Testis (tissue), 3 donors: Measurements from ENCODE around the gene BPTF. TPM values are rescaled to one million over a fixed set of nuclear protein-coding genes. Genes with fewer than 3 reads are reported as not detected.
"Not testable (repeated sequence)": the region's sequence is repeated elsewhere in the genome, so short reads cannot be mapped to it uniquely, and the experiment has no call there.

ENCODE experiments used
- DNase-seq: peaks from one replicate; pipeline ENCODE4 v3.0.0-alpha.2; 2019
- H3K27ac ChIP-seq, 2 donors: fragments of 200-600 bp; sonication (generic); one replicate each; pipeline ENCODE4 v1.5.1; 2019
- H3K27me3 ChIP-seq: fragments of 200-600 bp; sonication (generic); one replicate; pipeline ENCODE4 v1.5.1; 2019
- H3K36me3 ChIP-seq: fragments of 200-600 bp; sonication (generic); one replicate; pipeline ENCODE4 v1.5.1; 2017; ENCODE audit warnings: low read depth; ENCODE audit errors: missing control alignments
- H3K4me1 ChIP-seq: fragments of 200-600 bp; sonication (generic); one replicate; pipeline ENCODE4 v1.5.1; 2019
- H3K4me3 ChIP-seq, 2 donors: fragments of 200-600 bp; sonication (generic); one replicate each; pipeline ENCODE4 v1.5.1; 2017 to 2019
- H3K9me3 ChIP-seq: fragments of 200-600 bp; sonication (generic); one replicate; pipeline ENCODE4 v1.5.1; 2017
- POLR2A ChIP-seq: fragments of 450-650 bp; IDR thresholded peaks from one replicate; pipeline ENCODE4 v1.6.1; 2017; ENCODE audit warnings: antibody characterized with exemption, mild to moderate bottlenecking, moderate library complexity
- WGBS, 2 donors: methylation state at CpG; one replicate each; pipeline ENCODE4 v1.1.5; 2018; 5-methylcytosine and 5-hydroxymethylcytosine counted together
- intact Hi-C: fragments of 100-400 bp; cut with DNase I; formaldehyde crosslinking; loops from one replicate; pipeline ENCODE4 v1.15.1; 2023; ENCODE audit warnings: low total_unique reads
- polyA plus RNA-seq: library from polyadenylated mRNA; stranded (reverse); fragments of 350-450 nt; fragmentation: Illumina TruSeq; extraction: RNeasy Lipid Tissue Mini Kit (QIAGEN cat#74804); gene quantifications from one replicate; pipeline ENCODE4 v1.2.3, GENCODE V29; 2014; ENCODE audit warnings: low read depth, low replicate concordance; ENCODE audit not compliant: insufficient read depth
- total RNA-seq, 2 donors: library from RNA; depleted of rRNA; stranded (reverse); fragments of >200 nt; gene quantifications; one replicate each; pipeline ENCODE4 v1.2.3, GENCODE V29; 2016
- TF ChIP-seq, protein P1 (sequence below), 3 experiments: fragments of 450-650 bp in 2 of 3; fragments of 200-600 bp in 1 of 3; sonication (generic) in 1 of 3; IDR thresholded peaks; one replicate each; pipeline ENCODE4 v1.5.1; 2016 to 2019; ENCODE audit warnings: antibody characterized with exemption in 3 of 3, mild to moderate bottlenecking in 2 of 3, moderate library complexity in 1 of 3

The BPTF gene
- total and polyA plus RNA-seq, 3 donors from 2014 or later = 37.3 to 208 (median 198) TPM

DNA sequence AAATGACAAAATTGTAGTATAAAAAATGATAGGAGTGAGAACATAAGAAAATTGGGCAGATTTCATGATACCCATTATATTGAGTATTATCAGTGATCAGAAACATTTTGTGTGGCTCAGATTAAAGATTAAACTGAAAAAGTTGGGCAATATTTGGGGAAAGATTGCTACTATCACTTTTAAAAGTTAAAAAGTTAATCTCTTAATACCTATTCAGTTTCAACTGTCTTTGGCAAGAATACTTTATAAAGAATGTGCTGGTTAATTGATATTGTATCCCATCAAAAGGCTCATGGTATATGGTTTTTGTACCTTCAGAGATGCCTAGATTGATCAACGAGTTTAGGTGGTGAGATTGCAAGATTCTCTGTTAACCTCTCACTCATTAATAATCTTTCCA, 55.8 kb downstream of the BPTF start:
- WGBS, 2 donors = 88 to 91% methylated on average over 1 of the region's 1 CpG
- intact Hi-C loops = no loop called here

DNA sequence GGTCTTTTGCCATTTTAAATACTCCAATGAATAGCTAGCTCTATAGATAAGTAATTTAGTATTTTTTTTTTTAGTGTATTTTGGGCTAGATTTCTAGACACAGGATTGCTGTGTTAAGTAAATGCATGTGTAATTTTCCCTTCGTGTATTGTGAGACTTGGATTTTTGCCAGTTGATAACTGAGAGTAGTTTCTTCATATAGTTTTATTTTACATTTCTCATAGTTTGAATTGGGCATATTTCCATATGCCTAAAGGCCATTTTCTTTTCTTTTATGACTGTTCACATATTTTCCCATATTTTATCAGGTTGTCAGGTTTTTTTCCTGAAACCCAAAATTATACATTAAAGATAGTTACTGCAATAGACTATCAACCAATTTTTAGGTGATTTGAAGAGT, 59.4 kb downstream of the BPTF start:
- H3K9me3 ChIP-seq = no peaks in the 10 kb centered on the region
- no peaks in the 10 kb centered on the region for H3K4me1 ChIP-seq
- intact Hi-C loops = no loop called here

More for the DNA sequence above, 55.8 kb downstream of the BPTF start:
- DNase-seq = no peak
- H3K4me3 ChIP-seq = no peak overlapping the region
- no peaks in the 10 kb centered on the region for H3K4me1 ChIP-seq
- no peak overlapping the region for H3K27ac ChIP-seq
- H3K36me3 ChIP-seq = no peaks in the 10 kb centered on the region
- TF ChIP-seq, protein P1, sequence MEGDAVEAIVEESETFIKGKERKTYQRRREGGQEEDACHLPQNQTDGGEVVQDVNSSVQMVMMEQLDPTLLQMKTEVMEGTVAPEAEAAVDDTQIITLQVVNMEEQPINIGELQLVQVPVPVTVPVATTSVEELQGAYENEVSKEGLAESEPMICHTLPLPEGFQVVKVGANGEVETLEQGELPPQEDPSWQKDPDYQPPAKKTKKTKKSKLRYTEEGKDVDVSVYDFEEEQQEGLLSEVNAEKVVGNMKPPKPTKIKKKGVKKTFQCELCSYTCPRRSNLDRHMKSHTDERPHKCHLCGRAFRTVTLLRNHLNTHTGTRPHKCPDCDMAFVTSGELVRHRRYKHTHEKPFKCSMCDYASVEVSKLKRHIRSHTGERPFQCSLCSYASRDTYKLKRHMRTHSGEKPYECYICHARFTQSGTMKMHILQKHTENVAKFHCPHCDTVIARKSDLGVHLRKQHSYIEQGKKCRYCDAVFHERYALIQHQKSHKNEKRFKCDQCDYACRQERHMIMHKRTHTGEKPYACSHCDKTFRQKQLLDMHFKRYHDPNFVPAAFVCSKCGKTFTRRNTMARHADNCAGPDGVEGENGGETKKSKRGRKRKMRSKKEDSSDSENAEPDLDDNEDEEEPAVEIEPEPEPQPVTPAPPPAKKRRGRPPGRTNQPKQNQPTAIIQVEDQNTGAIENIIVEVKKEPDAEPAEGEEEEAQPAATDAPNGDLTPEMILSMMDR (IDR thresholded peaks at IDR 0.05) = no peak
- no peak for TF ChIP-seq POLR2A
- no peaks in the 10 kb centered on the region for H3K27me3 ChIP-seq
- H3K9me3 ChIP-seq = no peaks in the 10 kb centered on the region

DNA sequence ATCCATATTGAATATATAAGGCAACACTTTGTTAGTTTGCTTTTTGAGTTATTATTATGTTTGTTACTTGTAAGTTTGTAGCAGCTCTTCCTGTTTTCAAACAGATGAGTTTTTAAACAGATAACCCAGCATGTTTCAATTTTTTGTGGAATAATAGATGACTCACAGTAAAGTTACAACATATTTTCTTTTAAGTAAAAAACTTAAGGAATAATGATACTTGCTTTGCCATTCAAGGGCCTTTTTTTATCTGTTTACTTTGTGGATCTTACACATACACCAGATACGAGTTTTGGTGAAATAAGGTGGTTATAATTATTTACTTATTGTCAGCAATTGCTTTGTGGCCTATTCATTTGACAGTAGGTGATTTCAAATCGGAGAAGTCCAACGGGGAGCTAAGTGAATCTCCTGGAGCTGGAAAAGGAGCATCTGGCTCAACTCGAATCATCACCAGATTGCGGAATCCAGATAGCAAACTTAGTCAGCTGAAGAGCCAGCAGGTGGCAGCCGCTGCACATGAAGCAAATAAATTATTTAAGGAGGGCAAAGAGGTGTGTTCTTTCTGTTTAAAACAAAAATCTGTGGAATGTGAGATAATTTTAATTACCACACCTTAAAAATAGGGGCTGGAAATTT, 66.3 kb downstream of the BPTF start:
- TF ChIP-seq, protein P1 (IDR thresholded peaks at IDR 0.05) = peak in 2 of 3 experiments; percentile 34 to 50
- no peak for TF ChIP-seq POLR2A
- no peaks in the 10 kb centered on the region for H3K36me3 ChIP-seq
- H3K27me3 ChIP-seq = no peaks in the 10 kb centered on the region
- DNase-seq = peak; percentile 71
- no peak overlapping the region for H3K27ac ChIP-seq
- no peak overlapping the region for H3K4me3 ChIP-seq
- no peaks in the 10 kb centered on the region for H3K4me1 ChIP-seq
- no peaks in the 10 kb centered on the region for H3K9me3 ChIP-seq
- intact Hi-C loops = no loop called here
- 49 to 53% methylated on average over 6 of the region's 6 CpGs for WGBS, 2 donors

More for the DNA sequence above, 59.4 kb downstream of the BPTF start:
- Histone ChIP-seq H3K36me3 (no peaks in the 10 kb centered on the region), H3K27ac (no peak overlapping the region), H3K4me3 (no peak overlapping the region), H3K27me3 (no peaks in the 10 kb centered on the region)
- no peak for DNase-seq
- TF ChIP-seq, protein P1 (IDR thresholded peaks at IDR 0.05) = no peak
- TF ChIP-seq POLR2A = no peak
- WGBS, 2 donors = 38 to 61% methylated on average over 1 of the region's 1 CpG

DNA sequence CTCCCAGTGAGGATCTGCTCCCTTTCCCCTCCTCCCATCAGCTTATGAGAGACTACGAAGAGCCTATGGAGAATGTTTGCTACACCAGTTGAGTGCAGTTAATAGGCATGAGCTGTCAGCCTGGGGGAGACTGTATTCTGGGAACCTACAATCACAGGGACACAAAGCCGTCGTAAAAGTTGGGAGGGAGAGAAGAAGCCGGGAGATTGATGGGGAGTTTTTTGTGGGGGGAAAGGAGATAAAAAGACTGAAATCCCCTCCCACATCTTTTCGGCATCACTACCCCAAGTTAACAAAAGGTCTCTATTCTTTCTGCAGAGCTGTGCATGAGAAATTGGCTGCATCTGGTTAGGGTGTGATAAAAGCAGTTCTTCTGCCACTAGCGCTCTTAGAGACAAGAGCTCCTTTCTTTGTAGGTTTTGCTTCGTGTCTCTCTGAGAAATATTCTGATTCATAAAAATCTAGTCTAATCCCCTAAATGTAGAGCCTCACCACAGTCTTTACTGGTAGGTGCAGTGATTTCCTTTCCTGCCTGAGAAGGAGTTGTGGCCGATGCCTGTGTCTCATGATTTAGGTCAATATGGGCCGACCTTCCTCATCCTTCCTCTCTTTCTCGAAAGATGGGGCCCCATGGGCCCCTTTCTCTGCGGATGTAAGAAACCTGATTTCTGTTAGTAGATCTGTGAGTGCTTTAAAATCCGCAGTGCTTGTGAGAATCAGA, 77.4 kb downstream of the BPTF start:
- 65 to 71% methylated on average over 12 of the region's 12 CpGs for WGBS, 2 donors
- Histone ChIP-seq H3K27ac (peak overlapping the region; percentile 50 to 74), H3K9me3 (no peaks in the 10 kb centered on the region), H3K27me3 (no peaks in the 10 kb centered on the region), H3K36me3 (no peaks in the 10 kb centered on the region), H3K4me1 (peaks cover 16% of the 10 kb centered on the region), H3K4me3 (no peak overlapping the region)
- no peak for TF ChIP-seq POLR2A
- TF ChIP-seq, protein P1 (IDR thresholded peaks at IDR 0.05) = no peak
- intact Hi-C loops = no loop called here
- DNase-seq = peak; percentile 77

DNA sequence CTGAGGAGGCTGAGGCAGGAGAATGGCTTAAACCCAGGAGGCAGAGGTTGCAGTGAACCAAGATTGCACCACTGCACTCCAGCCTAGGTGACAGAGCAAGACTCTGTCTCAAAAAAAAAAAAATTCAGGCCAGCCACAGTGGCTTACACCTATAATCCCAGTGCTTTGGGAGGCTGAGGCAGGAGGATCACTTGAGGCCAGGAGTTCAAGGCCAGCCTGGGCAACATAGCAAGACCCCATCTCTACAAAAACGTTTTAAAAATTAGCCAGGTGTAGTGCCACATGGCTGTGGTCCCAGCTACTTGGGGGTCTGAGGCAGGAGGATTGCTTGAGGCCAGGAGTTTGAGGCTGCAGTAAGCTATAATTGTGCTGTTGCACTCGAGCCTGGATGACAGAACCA, 80.0 kb downstream of the BPTF start:
- H3K27me3 ChIP-seq, DNase-seq, H3K36me3 ChIP-seq, intact Hi-C loops, H3K4me3 ChIP-seq, H3K9me3 ChIP-seq: not testable (repeated sequence)
- Histone ChIP-seq H3K27ac (peak overlapping the region; percentile 1 to 26), H3K4me1 (peaks cover 15% of the 10 kb centered on the region)
- WGBS, 2 donors = 54 to 65% methylated on average over 2 of the region's 2 CpGs

DNA sequence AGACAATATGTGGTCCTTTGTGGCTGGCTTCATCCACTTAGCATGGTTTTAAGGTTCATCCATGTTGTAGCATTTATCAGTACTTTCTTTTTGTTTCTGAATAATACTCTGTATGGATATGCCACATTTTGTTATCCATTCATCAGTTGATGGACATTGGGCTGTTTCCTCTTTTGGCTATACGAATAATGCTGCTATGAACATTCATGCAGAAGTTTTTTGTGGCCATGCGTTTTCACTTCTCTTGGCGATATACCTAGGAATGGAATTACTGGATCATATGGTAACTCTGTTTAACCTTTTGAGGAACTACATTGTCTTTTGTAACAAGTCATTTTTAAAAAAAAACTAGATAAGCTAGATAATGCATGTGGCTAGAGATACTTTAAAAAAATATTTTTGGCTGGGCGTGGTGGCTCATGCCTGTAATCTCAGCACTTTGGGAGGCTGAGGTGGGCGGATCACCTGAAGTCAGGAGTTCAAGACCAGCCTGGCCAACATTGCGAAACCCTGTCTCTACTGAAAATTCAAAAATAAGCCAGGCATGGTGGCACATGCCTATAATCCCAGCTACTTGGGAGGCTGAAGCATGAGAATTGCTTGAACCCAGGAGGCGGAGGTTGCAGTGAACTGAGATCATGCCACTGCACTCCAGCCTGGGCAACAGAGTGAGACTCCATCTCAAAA, 85.0 kb downstream of the BPTF start:
- H3K9me3 ChIP-seq, H3K4me3 ChIP-seq, H3K27me3 ChIP-seq, H3K27ac ChIP-seq, H3K36me3 ChIP-seq, intact Hi-C loops, DNase-seq, H3K4me1 ChIP-seq: not testable (repeated sequence)
- 87 to 90% methylated on average over 7 of the region's 7 CpGs for WGBS, 2 donors
